Kidney epithelial cell (primary cell): ENCODE data around the gene CCN2. TPM values are rescaled to one million over a fixed set of nuclear protein-coding genes. Genes with fewer than 3 reads are reported as not detected.
"Not testable (repeated sequence)": the region's sequence is repeated elsewhere in the genome, so short reads cannot be mapped to it uniquely, and the experiment has no call there.

Source experiments
- DNase-seq: peaks from one replicate; pipeline ENCODE4 v3.0.0-alpha.2; 2010; ENCODE audit warnings: low read depth
- H3K27me3 ChIP-seq: 2 replicates; pipeline ENCODE4 v1.6.0; 2011; ENCODE audit warnings: low read length; ENCODE audit not compliant: control insufficient read depth, insufficient read depth
- H3K36me3 ChIP-seq: 2 replicates; pipeline ENCODE4 v1.5.1; 2011; ENCODE audit warnings: low read length; ENCODE audit not compliant: control insufficient read depth, insufficient read depth
- H3K4me3 ChIP-seq: 2 replicates; pipeline ENCODE4 v1.5.1; 2011; ENCODE audit warnings: low read depth, mild to moderate bottlenecking, control low read depth, low read length
- CTCF ChIP-seq: IDR thresholded peaks from 2 replicates; pipeline ENCODE4 v1.5.1; 2011; ENCODE audit warnings: mild to moderate bottlenecking, moderate library complexity, low read length, control low read depth, inconsistent platforms; ENCODE audit not compliant: insufficient read depth, poor library complexity, severe bottlenecking
- total RNA-seq: library from RNA; depleted of rRNA; stranded (reverse); fragments of >200 nt; gene quantifications from 2 replicates; pipeline ENCODE4 v1.2.3, GENCODE V29; 2015

CCN2 gene
- total RNA-seq, 1 donor from 2014 or later: 172 TPM

GRCh38 chr6:131918650-131919355 lies 32.4 kb downstream of the CCN2 start:
- Histone ChIP-seq H3K36me3 (no peaks in the 10 kb centered on the region), H3K27me3 (no peaks in the 10 kb centered on the region), H3K4me3 (no peak overlapping the region)
- no peak for DNase-seq
- TF ChIP-seq CTCF: no peak

GRCh38 chr6:131917763-131918649 lies 33.2 kb downstream of the CCN2 start:
- DNase-seq: no peak
- Histone ChIP-seq H3K4me3 (no peak overlapping the region), H3K36me3 (no peaks in the 10 kb centered on the region), H3K27me3 (no peaks in the 10 kb centered on the region)
- TF ChIP-seq CTCF: no peak

- no peak for DNase-seq
- Histone ChIP-seq H3K27me3 (no peaks in the 10 kb centered on the region), H3K4me3 (no peak overlapping the region), H3K36me3 (no peaks in the 10 kb centered on the region)
- no peak for TF ChIP-seq CTCF
These were observed 33.9 kb downstream of the CCN2 start for GRCh38 chr6:131917318-131917717.

GRCh38 chr6:131916847-131917246 lies 34.3 kb downstream of the CCN2 start:
- no peak for TF ChIP-seq CTCF
- no peak for DNase-seq
- H3K27me3 ChIP-seq: no peaks in the 10 kb centered on the region
- H3K4me3 ChIP-seq: no peak overlapping the region
- no peaks in the 10 kb centered on the region for H3K36me3 ChIP-seq

GRCh38 chr6:131916091-131916796 lies 34.9 kb downstream of the CCN2 start:
- not testable (repeated sequence) for H3K36me3 ChIP-seq, H3K4me3 ChIP-seq, H3K27me3 ChIP-seq, DNase-seq
